NB4 (cell line): ENCODE measurements around the gene SPTAN1.

Experiments used
- MYC ChIP-seq: IDR thresholded peaks from 2 replicates; pipeline ENCODE4 v1.6.1; 2011; ENCODE audit warnings: low read depth, low read length
- POLR2A ChIP-seq: IDR thresholded peaks from 2 replicates; pipeline ENCODE4 v1.6.1; 2011; ENCODE audit warnings: mild to moderate bottlenecking; ENCODE audit not compliant: insufficient read length; ENCODE audit errors: extremely low read depth

- TF ChIP-seq POLR2A (no peak), MYC (no peak)
These were observed 2.9 kb downstream of the SPTAN1 start for GRCh38 chr9:128555180-128555721.
